DMS79 (cell line): ENCODE data around the gene TMEM222.

ENCODE experiments used
- DNase-seq: peaks from one replicate; lab custom pipeline; 2025; lab: John Stamatoyannopoulos, UW

TMEM222 gene

DNA sequence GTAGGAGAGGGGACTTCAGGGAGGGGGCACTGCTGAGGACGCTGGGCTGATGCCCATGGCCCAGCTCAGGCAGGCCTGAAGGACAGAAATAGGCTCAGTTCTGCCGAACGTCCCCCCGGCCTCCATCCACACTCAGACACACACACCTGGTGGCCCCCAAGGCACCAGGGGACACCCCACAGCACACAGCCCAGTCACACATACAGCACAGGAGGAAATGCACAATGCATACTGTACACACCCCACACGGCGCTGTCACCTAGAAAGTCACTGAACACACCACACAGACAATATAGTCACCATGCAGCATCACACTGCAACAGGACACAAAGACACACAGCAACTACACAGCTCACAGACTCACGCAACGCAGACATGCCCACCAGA, 20.4 kb downstream of the TMEM222 start:
- DNase-seq: no peak

DNA sequence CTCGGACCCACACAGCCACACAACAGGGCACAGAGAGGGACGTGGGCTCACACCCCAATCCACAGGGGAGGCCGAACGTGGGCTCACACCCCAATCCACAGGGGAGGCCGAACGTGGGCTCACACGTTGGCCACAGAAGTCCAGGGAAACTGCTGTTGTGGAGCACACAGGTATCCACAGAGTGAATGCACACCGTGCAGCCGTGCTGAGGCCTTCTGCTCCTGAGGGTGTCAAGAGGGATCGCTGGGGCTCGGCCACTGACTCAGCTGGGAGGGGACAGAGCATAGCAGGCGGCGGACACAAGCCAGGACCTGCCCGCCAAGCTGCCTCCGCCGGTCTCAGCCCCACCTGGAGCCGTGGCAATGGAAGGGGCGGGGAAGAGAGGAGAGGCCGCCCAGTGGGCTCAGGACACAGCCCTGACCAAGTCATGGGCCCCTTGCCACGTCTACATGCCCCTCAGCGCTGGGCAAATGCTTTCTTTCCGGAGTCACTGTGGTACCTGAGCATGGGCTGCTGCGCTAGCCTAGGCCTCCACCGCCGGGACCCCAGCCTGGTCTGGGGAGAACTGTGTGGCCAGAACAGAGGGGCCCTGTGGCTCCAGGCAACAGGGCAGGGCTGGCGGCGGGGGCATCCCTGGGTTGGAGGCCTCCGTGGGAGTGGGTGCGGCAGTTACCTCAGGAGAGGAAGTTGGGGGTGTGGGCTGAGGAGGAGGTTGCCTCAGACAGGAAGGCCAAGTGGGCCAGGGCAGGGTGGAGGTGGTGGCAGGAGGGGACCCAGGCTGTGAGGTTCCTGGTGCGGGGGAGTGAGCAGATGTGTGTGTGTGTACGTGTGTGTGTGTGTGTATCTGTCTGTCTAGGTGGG, 21.0 kb downstream of the TMEM222 start:
- DNase-seq: peak; percentile 90

DNA sequence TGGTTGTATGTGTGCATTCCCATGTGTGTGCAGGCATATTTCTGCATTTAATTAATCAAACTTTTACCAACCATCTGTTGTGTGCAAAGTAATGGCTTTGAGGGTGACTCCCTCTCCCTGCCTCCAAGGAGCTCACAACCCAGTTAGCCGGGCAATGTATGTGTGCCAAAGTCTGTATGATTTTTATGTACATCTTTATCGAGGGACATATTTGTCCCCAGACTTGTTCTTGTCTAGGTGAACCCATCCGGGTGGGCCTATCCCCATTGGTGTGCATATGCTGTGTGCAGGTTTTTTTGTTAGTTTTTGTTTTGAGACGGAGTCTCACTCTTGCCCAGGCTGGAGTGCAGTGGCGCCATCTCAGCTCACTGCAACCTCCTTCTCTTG, 21.7 kb downstream of the TMEM222 start:
- DNase-seq: no peak

DNA sequence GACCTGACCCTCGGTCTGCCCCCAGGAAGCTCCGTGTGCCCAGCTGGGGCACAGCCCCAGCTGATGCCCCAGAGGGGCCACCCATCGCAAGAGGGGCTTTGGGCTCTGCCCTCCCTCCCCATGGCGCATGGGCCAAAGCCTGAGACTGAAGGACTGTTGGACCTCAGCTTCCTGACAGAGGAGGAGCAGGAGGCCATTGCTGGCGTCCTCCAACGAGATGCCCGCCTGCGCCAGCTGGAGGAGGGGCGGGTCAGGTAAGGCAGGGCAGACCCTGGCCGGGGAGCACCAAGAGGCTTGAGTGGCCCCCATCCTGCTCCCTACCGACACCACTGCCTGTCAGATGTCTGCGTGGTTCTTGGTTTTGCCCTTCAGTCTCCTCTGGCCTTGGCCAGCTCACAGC, 23.3 kb downstream of the TMEM222 start:
- DNase-seq: no peak

DNA sequence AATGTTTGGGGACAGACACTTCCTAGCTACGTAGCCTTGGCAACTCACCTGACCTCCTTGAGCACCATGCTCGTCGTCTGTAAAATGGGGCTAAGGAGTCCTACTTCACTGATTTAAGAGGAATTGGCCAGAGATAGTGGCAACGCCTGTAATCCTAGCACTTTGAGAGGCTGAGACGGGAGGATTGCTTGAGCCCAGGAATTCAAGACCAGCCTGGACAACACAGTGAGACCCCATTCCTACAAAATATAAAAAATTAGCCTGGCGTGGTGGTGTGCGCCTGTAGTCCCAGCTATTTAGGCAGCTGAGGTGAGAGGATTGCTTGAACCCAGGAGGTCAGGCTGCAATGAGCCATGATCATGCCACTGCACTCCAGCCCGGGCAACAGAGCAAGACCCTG, 24.4 kb downstream of the TMEM222 start:
- DNase-seq: no peak

DNA sequence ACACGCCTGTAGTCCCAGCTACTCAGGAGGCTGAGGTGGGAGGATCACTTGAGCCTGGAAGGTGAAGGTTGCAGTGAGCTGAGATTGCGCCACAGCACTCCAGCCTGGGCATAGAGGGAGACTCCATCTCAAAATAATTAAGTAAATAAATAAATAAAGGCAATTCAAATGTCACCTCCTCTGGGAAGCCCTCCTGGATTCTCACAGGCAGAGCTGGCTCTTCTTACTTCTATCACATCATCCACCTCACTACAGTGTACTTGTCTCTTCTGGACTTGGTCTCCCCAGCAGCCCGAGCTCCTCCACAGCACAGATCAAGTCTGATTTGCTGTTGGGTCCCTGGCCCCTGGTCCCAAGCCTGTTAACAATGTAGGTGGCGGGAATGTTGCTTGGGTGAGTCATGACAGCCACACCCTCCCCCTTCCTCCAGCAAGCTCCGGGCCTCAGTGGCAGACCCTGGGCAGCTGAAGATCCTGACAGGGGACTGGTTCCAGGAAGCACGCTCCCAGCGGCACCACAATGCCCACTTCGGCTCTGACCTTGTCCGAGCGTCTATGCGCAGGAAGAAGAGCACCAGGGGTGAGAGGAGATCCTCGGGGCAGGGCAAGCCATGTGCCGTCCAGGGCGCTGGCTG, 25.1 kb downstream of the TMEM222 start:
- DNase-seq: no peak

DNA sequence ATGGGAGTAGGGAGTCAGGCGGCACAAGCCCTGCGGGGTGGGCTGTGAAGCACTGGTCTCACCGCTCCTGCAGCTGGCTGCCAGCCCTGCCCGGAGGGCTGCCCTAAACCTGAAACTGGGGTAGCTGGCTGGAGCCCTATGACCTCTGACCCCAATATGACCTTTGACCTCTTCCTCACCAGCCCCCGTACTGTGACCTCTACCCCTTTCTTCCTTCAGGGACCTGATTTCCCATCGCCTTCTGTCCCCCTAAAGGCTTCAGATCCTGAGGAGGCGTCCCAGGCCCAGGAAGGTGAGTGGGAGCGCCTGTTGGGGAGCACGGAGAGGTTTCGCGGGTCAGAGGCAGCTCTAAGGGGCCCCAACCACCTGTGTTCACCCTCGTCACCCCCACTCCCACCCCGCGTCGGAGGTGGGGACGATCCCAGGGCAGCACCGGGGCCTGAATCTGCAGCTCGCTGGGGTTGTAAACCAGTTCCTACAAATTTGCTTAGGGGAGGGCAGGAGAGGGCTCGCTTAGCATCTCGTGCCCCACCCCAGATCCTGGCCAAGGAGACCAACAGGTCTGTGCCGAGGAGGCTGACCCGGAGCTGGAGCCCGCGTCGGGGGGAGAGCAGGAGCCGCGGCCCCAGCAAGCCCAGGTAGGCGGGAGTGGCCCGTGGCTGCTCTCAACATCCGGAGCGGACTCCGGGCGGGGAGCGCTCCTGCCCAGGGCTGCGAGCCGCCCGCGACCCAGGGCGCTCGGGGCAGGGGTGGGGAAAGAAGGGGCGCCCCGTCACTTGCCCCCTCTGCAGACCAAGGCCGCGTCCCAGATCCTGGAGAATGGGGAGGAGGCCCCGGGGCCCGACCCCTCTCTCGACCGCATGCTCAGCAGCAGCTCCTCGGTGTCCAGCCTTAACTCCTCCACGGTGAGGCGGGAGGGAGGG, 27.2 kb downstream of the TMEM222 start:
- peak; percentile 73 for DNase-seq

DNA sequence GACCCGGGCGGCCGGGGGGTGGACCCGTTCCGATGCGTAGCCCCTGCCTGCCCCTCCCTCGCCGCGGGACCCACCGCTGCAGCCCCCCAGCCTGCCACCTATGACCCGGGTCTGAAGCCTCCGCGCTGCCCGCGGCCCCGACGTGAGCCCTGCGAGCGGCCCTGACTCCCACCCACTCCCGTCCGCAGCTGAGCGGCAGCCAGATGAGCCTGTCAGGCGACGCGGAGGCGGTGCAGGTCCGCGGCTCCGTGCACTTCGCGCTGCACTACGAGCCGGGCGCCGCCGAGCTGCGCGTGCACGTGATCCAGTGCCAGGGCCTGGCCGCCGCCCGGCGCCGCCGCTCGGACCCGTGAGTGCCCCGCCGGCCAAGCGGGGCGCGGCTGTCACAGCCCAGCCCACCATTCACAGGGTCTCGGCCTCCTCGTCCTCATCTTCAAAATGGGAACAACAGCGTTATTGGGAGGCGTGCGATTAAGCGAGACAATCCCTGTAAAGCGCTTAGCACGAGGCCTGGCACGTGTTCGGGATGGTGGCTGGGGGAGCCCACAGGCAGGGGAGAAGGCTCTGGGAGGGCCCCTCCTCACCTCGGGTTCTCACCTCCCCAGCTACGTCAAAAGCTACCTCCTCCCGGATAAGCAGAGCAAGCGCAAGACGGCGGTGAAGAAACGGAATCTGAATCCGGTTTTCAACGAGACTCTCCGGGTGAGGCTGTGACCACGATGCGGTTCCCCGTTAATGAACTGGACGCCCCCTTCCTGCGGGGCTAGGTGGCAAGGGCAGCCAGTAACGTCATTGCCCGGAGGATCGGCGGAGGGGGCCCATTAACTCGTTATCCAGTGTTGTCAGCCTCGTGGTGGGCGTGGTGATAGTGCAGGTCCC, 28.1 kb downstream of the TMEM222 start:
- peak; percentile 24 for DNase-seq

DNA sequence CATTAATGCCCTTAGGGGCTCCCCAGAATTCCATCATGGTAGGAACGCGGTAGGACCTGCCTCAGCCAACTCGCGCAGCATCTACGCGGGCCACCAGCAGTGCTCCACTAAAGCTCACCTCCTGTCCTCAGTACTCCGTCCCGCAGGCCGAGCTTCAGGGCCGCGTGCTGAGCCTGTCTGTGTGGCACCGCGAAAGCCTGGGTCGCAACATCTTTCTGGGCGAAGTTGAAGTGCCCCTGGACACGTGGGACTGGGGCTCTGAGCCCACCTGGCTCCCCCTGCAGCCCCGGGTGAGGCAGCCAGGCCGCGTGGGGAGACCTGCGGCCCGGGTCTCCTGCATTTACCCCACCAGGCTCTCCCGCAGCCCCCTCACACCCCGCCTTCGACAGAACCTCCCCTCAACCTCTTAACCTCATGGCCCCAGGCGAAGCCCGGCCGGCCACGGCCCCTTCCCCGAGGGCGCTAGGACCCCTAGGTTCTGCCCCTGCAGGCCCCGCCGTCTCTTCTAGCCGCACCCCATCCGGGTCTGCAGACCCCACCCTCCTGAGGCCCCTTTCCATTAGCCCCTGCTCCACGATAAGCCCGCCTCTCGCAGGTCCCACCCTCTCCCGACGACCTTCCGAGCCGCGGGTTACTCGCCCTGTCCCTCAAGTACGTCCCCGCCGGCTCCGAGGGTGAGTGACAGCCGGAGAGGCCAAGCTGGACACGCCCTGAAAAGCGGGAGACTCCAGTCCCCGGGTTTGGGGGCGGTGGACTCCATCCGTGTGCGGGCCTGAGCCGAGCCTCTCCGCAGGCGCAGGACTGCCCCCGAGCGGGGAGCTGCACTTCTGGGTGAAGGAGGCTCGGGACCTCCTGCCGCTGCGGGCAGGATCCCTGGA, 28.9 kb downstream of the TMEM222 start:
- DNase-seq: peak; percentile 70

DNA sequence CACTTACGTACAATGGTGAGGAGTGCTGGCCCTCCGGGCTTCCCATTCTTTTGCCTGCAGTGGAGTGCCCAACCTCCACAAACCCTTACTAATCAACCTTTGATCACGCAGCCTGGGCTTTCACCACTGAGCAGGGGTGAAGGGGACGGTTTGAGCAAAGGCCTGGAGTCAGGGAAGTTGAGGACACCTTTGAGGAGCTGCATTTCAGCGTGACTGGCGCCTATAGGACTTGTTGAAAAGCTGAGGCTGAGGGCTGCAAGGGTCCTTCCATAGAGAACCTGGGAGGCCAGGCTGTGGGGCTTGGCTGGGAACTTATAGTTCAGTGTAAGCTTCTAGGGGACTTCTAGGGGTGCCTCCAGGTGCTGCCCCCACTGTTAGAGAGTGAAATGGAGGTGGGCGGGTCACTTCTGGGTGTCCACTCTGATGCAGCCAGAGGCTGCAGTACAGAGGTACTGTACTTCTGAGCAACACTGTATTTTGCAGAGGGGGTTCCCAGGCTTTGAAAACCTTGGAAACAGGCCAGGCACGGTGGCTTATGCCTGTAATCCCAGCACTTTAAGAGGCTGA, 29.7 kb downstream of the TMEM222 start:
- no peak for DNase-seq

DNA sequence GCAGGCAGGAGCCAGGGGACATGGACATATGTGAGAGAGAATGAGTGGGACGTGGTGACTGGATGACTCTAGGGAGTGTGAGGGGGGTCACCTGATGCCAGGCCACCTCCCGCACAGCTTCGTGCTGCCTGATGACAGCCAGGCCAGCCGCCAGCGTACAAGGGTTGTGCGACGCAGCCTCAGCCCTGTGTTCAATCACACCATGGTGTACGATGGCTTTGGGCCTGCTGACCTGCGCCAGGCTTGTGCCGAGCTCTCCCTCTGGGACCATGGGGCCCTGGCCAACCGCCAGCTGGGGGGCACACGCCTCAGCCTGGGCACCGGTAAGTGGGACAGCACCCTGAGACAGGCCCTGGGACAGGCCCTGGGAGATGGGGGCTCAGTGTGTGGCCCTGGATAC, 31.2 kb downstream of the TMEM222 start:
- no peak for DNase-seq

DNA sequence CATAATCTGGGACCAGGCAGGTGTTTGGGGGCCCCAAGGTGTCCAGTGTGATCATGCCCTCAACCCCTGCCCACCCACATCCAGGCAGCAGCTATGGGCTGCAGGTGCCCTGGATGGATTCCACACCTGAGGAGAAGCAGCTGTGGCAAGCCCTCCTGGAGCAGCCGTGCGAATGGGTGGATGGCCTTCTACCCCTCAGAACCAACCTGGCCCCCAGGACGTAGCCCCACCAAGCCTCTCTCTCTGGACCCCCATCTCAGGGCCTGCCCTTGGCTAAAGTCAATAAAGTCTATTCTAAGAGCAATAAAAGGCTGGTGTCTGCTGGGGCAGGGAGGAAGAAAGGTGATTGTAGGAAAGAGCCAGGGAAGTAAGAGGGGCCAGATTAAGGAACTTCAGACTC, 31.7 kb downstream of the TMEM222 start:
- DNase-seq: no peak

DNA sequence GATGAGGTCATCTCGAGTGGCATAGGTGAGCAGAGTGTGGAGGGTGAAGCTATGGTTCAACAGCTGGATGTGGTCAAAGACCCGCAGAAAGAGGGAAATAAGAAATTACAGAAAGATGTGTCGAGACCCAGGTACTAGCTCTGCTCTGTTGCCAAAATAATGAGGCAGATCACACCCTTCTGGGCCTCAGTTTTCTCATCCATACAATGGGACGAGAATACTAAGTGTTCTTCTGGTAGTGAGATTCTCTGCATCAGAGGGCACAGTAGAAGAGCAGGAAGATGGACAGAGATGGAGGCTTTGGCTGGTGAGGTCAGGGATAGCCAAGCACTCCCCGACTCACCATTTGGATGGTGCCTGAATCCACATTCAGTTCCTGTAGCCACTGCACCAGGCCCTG, 33.7 kb downstream of the TMEM222 start:
- DNase-seq: no peak

DNA sequence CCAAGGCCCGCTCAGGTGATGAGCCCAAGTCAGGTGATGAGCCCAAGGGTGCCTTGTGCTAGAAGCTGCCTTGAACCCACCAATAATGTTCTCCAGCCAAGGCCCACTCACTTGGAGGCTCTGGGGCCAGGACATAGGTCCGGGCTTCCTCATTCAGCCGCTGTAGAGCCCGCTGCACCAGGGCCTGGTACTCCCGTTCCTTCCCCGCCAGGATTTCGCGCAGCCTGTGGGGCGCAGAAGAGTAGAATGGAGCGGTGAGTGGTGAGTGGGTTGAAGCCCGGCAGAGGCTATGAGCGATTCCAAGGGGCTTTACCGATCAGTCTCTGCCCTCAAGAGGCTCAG, 34.3 kb downstream of the TMEM222 start:
- no peak for DNase-seq

DNA sequence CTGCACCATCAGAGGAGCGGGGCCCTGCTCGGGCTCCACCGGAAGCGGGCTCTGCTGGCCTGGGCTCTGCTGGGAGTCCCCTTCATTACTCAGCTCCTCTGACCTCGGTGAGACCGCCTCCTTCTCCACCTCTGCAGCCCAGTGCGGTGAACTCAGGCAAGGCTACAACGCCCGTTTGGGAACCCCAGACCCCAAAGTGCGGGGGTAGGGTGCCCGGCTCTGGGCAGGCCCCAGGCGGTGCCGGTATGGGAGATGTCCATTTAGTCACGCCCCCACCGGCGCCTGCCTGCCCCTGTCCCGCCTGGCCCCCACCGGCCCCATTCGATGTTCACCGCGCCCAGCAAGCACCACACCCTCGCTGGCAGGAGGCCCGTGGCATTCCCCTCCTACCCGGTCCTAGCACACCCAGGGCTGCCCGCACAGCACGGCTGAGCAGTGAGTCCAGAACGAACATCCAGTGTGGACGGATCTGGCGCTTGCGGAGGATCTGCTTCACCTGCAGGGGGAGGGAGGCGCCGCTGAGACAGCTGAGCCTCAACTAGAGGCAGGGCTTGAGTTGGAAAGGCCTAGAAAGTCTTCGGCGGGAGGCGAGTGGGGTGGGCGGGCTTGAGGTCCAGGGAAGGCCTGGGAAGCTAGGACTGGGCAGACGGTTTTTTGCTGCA, 34.8 kb downstream of the TMEM222 start:
- DNase-seq: no peak

DNA sequence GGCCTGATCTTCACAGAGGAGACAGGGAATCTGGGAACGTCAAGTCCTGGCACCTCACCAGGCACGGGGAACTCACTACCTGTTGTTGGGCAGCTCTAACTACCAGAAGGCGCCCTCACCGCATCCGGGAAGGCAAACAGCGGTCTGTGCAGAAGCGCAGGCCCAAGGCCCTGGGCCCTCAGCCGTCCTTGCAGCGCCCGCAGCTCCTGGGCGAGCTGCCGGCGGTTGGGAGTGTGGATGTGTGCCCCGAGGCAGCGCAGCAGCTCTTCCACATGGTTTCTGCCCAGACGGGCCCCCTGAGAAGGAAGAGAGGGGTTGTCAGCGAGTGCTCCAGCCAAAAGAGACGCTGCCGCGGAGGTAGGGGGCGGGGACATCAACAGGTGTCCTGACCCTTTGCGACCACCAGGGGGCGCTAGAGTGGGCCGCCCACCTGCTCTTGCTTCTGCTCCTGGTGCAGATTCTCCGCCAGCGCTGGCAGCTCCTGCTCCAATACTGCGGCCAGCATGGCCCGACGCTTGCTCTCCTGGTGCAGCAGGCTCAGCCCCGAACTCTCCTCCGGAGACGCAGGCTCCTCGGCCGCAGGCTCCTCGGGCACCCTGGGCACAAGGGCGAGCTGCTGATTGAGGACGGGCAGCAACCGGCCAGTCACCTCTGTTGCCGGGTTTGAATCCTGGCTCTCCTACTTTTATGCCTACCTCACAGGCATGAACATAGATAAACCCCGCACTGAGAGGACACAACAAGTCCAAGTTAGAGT, 35.5 kb downstream of the TMEM222 start:
- DNase-seq: no peak

DNA sequence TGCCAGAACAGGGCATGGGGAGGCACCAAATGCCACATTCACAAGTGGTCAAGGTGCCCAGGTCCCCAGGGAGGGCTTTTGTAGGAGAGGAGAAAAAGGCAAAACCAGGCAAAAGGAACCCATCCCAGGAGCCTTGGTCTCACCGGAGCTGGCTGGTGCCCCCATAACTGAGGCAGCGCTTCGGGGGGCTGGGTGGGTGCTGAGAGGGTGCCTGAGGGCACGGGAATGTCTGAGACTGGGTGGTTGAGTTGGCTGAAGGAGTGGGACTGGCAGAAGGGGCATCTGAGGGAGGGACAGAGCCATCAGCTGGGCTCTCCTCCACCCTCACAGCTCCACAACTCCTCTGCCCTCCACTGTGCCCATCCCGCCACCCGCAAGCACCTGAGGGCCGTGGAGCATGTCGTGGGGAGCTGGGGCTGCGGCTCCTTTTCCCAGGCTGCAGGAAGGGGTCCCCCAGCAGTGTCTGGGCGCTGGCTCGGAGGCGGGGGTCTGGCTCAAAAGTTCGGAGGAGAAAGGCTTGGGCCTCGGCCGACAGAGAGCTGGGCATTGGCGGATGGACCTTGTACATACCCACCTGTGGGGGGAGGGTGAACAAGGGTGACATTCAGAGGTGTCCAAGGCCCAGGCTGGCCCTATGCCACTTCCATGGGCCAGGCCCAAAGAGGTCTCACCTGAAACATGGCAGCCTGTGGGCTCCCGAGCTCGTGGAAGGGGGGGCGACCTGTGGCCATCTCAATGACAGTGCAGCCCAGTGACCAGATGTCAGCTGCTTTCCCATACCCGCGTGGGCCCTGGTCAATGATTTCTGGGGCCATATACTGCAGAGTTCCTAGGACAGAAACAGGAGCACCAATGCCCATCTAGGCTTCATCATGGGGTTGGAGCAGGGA, 36.3 kb downstream of the TMEM222 start:
- DNase-seq: no peak

DNA sequence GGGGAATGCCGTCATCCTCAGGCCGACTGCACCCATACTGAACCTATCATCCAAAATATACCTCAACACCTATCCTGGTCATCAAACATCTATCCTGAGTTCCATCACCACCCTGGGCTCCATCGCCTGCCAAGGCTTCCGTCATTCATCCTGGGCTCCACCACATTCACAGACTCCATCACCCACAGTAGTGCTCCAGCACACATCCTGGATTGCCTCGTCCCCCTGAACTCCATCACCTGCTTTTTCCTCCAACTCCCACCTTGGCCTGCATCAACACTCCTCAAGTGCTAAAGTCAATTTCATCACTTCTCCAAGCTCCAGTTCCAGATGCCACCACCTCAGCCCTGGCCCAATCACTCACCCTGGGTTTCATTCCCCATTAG, 37.0 kb downstream of the TMEM222 start:
- DNase-seq: no peak
